Breast epithelium (tissue), 4 donors: Measurements from ENCODE around the gene TTC28. TPM values are rescaled to one million over a fixed set of nuclear protein-coding genes. Genes with fewer than 3 reads are reported as not detected.
"Not testable (repeated sequence)": the region's sequence is repeated elsewhere in the genome, so short reads cannot be mapped to it uniquely, and the experiment has no call there.

Source experiments
- DNase-seq, 2 donors: peaks; one replicate each; pipeline ENCODE4 v3.0.0-alpha.2; 2019; ENCODE audit warnings: low spot score in 2 of 2
- H3K27ac ChIP-seq, 2 donors: fragments of 200-600 bp; sonication (generic) in 1 of 2; one replicate each; pipeline ENCODE4 v1.5.1; 2016 to 2019; ENCODE audit warnings: mild to moderate bottlenecking in 1 of 2
- H3K27me3 ChIP-seq, 2 donors: fragments of 200-600 bp; sonication (generic) in 1 of 2; one replicate each; pipeline versions ENCODE4 v1.5.1 to v1.6.0; 2017 to 2019; ENCODE audit warnings: control low read depth in 1 of 2, mild to moderate bottlenecking in 1 of 2
- H3K36me3 ChIP-seq: fragments of 200-600 bp; one replicate; pipeline ENCODE4 v1.5.1; 2019
- H3K4me1 ChIP-seq, 2 donors: fragments of 200-600 bp; sonication (generic); one replicate each; pipeline ENCODE4 v1.5.1; 2016 to 2019; ENCODE audit warnings: control low read depth in 1 of 2
- H3K4me3 ChIP-seq, 3 donors: fragments of 200-600 bp; sonication (generic); 1 replicate in 2 of 3; 2 replicates in 1 of 3; pipeline ENCODE4 v1.5.1; 2016 to 2019; ENCODE audit warnings: mild to moderate bottlenecking in 3 of 3, moderate library complexity in 2 of 3
- H3K9me3 ChIP-seq, 2 donors: fragments of 200-600 bp; sonication (generic) in 1 of 2; one replicate each; pipeline ENCODE4 v1.5.1; 2016 to 2019; ENCODE audit warnings: control low read depth in 1 of 2
- POLR2A ChIP-seq: fragments of 450-650 bp; IDR thresholded peaks from one replicate; pipeline ENCODE4 v1.6.1; 2016; ENCODE audit warnings: antibody characterized with exemption, mild to moderate bottlenecking, moderate library complexity
- POLR2AphosphoS5 ChIP-seq, 3 donors: sonication (generic); formaldehyde crosslinking; IDR thresholded peaks; one replicate each; pipeline ENCODE4 v1.6.1; 2017; ENCODE audit warnings: antibody characterized with exemption in 3 of 3
- intact Hi-C: fragments of 100-400 bp; cut with DNase I; formaldehyde crosslinking; loops from one replicate; pipeline ENCODE4 v1.15.1; 2023; ENCODE audit warnings: low total_unique reads
- total RNA-seq, 3 donors: library from RNA; depleted of rRNA; stranded (reverse); fragments of >200 nt; gene quantifications; one replicate each; pipeline ENCODE4 v1.1.0, GENCODE V29; 2016
- TF ChIP-seq, protein P1 (sequence below), 3 donors: fragments of 450-650 bp; IDR thresholded peaks; one replicate each; pipeline ENCODE4 v1.5.1; 2016 to 2017; ENCODE audit warnings: antibody characterized with exemption in 3 of 3, mild to moderate bottlenecking in 3 of 3, moderate library complexity in 3 of 3

Gene TTC28
- total RNA-seq, 3 donors from 2014 or later: 33.5 to 43.3 (median 40.2) TPM

DNA sequence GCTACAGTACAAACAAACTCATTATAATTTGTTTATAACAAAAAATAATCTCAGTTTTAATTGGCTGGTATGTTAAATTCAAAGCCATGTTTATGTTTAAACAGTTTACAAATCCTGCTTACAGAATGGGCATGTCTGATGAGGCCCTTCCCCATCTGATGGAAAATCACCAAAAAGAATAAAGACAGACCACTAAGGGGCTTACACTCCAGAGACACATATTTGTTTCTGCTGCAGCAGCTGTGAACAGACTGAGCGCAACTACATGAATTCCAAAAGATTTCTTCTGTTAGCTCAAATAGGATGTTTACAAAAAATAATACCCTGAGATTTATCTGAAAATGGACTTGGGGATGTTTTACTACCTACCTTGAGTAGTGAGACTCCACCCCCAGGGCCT lies 585.9 kb downstream of the TTC28 start:
- TF ChIP-seq, protein P1, sequence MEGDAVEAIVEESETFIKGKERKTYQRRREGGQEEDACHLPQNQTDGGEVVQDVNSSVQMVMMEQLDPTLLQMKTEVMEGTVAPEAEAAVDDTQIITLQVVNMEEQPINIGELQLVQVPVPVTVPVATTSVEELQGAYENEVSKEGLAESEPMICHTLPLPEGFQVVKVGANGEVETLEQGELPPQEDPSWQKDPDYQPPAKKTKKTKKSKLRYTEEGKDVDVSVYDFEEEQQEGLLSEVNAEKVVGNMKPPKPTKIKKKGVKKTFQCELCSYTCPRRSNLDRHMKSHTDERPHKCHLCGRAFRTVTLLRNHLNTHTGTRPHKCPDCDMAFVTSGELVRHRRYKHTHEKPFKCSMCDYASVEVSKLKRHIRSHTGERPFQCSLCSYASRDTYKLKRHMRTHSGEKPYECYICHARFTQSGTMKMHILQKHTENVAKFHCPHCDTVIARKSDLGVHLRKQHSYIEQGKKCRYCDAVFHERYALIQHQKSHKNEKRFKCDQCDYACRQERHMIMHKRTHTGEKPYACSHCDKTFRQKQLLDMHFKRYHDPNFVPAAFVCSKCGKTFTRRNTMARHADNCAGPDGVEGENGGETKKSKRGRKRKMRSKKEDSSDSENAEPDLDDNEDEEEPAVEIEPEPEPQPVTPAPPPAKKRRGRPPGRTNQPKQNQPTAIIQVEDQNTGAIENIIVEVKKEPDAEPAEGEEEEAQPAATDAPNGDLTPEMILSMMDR (IDR thresholded peaks at IDR 0.05): no peak
- TF ChIP-seq POLR2A (no peak), POLR2AphosphoS5 (IDR thresholded peaks at IDR 0.05) (no peak)
- H3K9me3 ChIP-seq: no peaks in the 10 kb centered on the region
- H3K27ac ChIP-seq: no peak overlapping the region
- H3K4me3 ChIP-seq: no peak overlapping the region
- intact Hi-C loops: no loop called here
- no peak for DNase-seq
- no peaks in the 10 kb centered on the region for H3K27me3 ChIP-seq
- H3K4me1 ChIP-seq: no peaks in the 10 kb centered on the region
- no peaks in the 10 kb centered on the region for H3K36me3 ChIP-seq

DNA sequence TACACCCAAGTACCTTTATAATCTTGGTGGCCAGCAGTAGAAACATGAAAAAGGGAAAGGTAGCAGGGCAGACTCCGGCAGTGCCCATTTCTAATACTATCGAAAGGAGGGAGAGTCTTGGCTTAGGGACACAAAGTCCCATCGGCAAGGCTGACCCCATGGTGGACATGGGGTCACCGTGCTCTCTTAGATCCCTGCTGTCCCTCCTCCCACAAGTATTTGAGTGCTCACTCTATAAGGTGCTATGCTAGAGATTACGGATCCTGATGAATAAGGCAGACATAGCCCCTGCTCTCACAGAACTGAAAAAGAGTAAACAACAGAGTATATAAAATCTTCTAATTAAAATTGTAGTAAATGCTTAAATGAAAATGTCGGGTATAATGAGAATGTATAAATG lies 588.2 kb downstream of the TTC28 start:
- H3K27me3 ChIP-seq: no peaks in the 10 kb centered on the region
- H3K9me3 ChIP-seq: no peaks in the 10 kb centered on the region
- H3K4me1 ChIP-seq: no peaks in the 10 kb centered on the region
- no peak overlapping the region for H3K27ac ChIP-seq
- H3K4me3 ChIP-seq: no peak overlapping the region
- no peaks in the 10 kb centered on the region for H3K36me3 ChIP-seq
- DNase-seq: no peak
- no peak for TF ChIP-seq POLR2A
- TF ChIP-seq, protein P1 (IDR thresholded peaks at IDR 0.05): no peak
- TF ChIP-seq POLR2AphosphoS5 (IDR thresholded peaks at IDR 0.05): no peak
- intact Hi-C loops: no loop called here

DNA sequence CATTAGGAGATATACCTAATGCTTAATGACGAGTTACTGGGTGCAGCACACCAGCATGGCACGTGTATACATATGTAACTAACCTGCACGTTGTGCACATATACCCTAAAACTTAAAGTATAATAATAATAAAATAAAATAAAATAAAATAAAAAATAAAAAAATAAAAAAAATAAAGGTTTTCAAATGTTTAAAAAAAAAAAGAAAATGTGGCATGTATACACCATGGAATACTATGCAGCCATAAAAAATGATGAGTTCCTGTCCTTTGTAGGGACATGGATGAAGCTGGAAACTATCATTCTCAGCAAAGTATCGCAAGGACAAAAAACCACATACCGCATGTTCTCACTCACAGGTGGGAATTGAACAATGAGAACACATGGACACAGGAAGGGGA lies 590.1 kb downstream of the TTC28 start:
- DNase-seq, H3K36me3 ChIP-seq, H3K27me3 ChIP-seq, intact Hi-C loops, H3K4me3 ChIP-seq, H3K4me1 ChIP-seq, H3K9me3 ChIP-seq, H3K27ac ChIP-seq: not testable (repeated sequence)

GRCh38 chr22:28077166-28077565 lies 602.5 kb downstream of the TTC28 start:
- Histone ChIP-seq H3K36me3 (no peaks in the 10 kb centered on the region), H3K4me1 (no peaks in the 10 kb centered on the region), H3K4me3 (no peak overlapping the region), H3K27me3 (no peaks in the 10 kb centered on the region), H3K27ac (no peak overlapping the region), H3K9me3 (no peaks in the 10 kb centered on the region)
- TF ChIP-seq POLR2AphosphoS5 (IDR thresholded peaks at IDR 0.05) (no peak), POLR2A (no peak)
- TF ChIP-seq, protein P1 (IDR thresholded peaks at IDR 0.05): no peak
- intact Hi-C loops: no loop called here
- no peak for DNase-seq

- no peaks in the 10 kb centered on the region for H3K9me3 ChIP-seq
- no peak overlapping the region for H3K27ac ChIP-seq
- no peak overlapping the region for H3K4me3 ChIP-seq
- no peaks in the 10 kb centered on the region for H3K4me1 ChIP-seq
- H3K27me3 ChIP-seq: no peaks in the 10 kb centered on the region
- TF ChIP-seq, protein P1 (IDR thresholded peaks at IDR 0.05): no peak
- TF ChIP-seq POLR2A (no peak), POLR2AphosphoS5 (IDR thresholded peaks at IDR 0.05) (no peak)
- no peak for DNase-seq
- intact Hi-C loops: no loop called here
- no peaks in the 10 kb centered on the region for H3K36me3 ChIP-seq
These were observed 604.2 kb downstream of the TTC28 start for GRCh38 chr22:28075358-28075981.

DNA sequence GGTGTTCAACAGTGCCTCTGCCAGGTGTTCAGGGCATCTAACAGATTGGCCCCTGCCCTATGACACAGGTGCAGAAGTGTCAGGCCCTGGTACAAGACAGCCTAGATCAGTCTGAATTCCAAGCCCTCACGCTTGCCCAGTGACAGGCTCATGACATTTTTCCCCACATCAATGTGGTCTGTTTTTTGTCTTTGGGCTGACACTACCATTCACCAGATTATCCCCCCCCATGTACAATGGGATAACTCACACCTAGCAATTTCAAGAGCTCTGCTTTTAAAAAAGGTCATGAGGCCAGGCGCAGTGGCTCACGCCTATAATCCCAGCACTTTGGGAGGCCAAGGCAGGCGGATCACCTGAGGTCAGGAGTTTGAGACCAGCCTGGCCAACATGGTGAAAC lies 605.1 kb downstream of the TTC28 start:
- intact Hi-C loops: no loop called here
- H3K9me3 ChIP-seq: no peaks in the 10 kb centered on the region
- no peak overlapping the region for H3K4me3 ChIP-seq
- TF ChIP-seq POLR2A (no peak), POLR2AphosphoS5 (IDR thresholded peaks at IDR 0.05) (no peak)
- TF ChIP-seq, protein P1 (IDR thresholded peaks at IDR 0.05): no peak
- no peak for DNase-seq
- H3K36me3 ChIP-seq: no peaks in the 10 kb centered on the region
- H3K27me3 ChIP-seq: no peaks in the 10 kb centered on the region
- H3K4me1 ChIP-seq: no peaks in the 10 kb centered on the region
- H3K27ac ChIP-seq: no peak overlapping the region
